Activated CD4-positive, alpha-beta T cell treated with anti-CD3 and anti-CD28 coated beads, Interleukin-2, Interleukin-4, amounts not matched to agents 100 ng/mL and 50 ng/mL, durations not matched to agents 16 hours and 8 hours (primary cell): ENCODE measurements around the gene SEMA5B.

ENCODE experiments used
- DNase-seq: peaks from one replicate; pipeline ENCODE4 v3.0.0-alpha.2; 2020; ENCODE audit warnings: low spot score

The SEMA5B gene

GRCh38 chr3:122890720-122891220 lies 136.8 kb downstream of the SEMA5B start:
- no peak for DNase-seq

GRCh38 chr3:122890077-122890719 lies 137.4 kb downstream of the SEMA5B start:
- DNase-seq, result no peak

- no peak for DNase-seq
Measured at GRCh38 chr3:122886946-122887345, 140.6 kb downstream of the SEMA5B start.

- no peak for DNase-seq
Measured at GRCh38 chr3:122886251-122886650, 141.3 kb downstream of the SEMA5B start.

- no peak for DNase-seq
Measured at GRCh38 chr3:122882361-122882947, 145.1 kb downstream of the SEMA5B start.

- no peak for DNase-seq
Measured at GRCh38 chr3:122880624-122881023, 146.9 kb downstream of the SEMA5B start.

GRCh38 chr3:122880173-122880572 lies 147.4 kb downstream of the SEMA5B start:
- DNase-seq, result no peak

- peak; percentile 6 for DNase-seq
Measured at GRCh38 chr3:122875547-122876127, 151.9 kb downstream of the SEMA5B start.

GRCh38 chr3:122873741-122874515 lies 153.6 kb downstream of the SEMA5B start:
- no peak for DNase-seq

GRCh38 chr3:122868322-122868721 lies 159.2 kb downstream of the SEMA5B start:
- DNase-seq, result no peak

GRCh38 chr3:122864498-122864897 lies 163.1 kb downstream of the SEMA5B start:
- no peak for DNase-seq

- DNase-seq, result no peak
Measured at GRCh38 chr3:122862381-122862780, 165.2 kb downstream of the SEMA5B start.
